ENCODE measurements around the gene POLR3H.
A peak's percentile ranks its signal among the peaks of the same experiment; 100 is the strongest.

POLR3H gene

GRCh38 chr22:41535244-41535643 lies 9.0 kb downstream of the POLR3H start:
- DNase-seq (ENCODE audit: low spot score) = no peak

GRCh38 chr22:41534219-41534618 lies 10.1 kb downstream of the POLR3H start:
- no peak for DNase-seq (ENCODE audit: low spot score)

GRCh38 chr22:41532908-41533825 lies 11.1 kb downstream of the POLR3H start:
- DNase-seq (ENCODE audit: low spot score) = peak; percentile 84

- no peak for DNase-seq (ENCODE audit: low spot score)
Observed at GRCh38 chr22:41531715-41532477, 12.4 kb downstream of the POLR3H start.

GRCh38 chr22:41530890-41531714 lies 13.2 kb downstream of the POLR3H start:
- DNase-seq (ENCODE audit: low spot score) = no peak

- no peak for DNase-seq (ENCODE audit: low spot score)
Observed at GRCh38 chr22:41528938-41529561, 15.2 kb downstream of the POLR3H start.

- no peak for DNase-seq (ENCODE audit: low spot score)
Observed at GRCh38 chr22:41528132-41528766, 16.0 kb downstream of the POLR3H start.

GRCh38 chr22:41526830-41527799 lies 17.2 kb downstream of the POLR3H start:
- DNase-seq (ENCODE audit: low spot score) = peak; percentile 80

- no peak for DNase-seq (ENCODE audit: low spot score)
Observed at GRCh38 chr22:41526226-41526829, 17.9 kb downstream of the POLR3H start.

GRCh38 chr22:41525450-41526225 lies 18.6 kb downstream of the POLR3H start:
- DNase-seq (ENCODE audit: low spot score) = no peak

- no peak for DNase-seq (ENCODE audit: low spot score)
Observed at GRCh38 chr22:41524809-41525449, 19.3 kb downstream of the POLR3H start.

GRCh38 chr22:41524251-41524661 lies 20.0 kb downstream of the POLR3H start:
- DNase-seq (ENCODE audit: low spot score) = no peak

GRCh38 chr22:41523464-41524221 lies 20.6 kb downstream of the POLR3H start:
- peak; percentile 31 for DNase-seq (ENCODE audit: low spot score)

GRCh38 chr22:41522813-41523212 lies 21.5 kb downstream of the POLR3H start:
- DNase-seq (ENCODE audit: low spot score) = no peak

- DNase-seq (ENCODE audit: low spot score) = no peak
Observed at GRCh38 chr22:41521126-41521525, 23.1 kb downstream of the POLR3H start.

GRCh38 chr22:41518048-41518347 lies 26.3 kb downstream of the POLR3H start:
- DNase-seq (ENCODE audit: low spot score) = no peak

- DNase-seq (ENCODE audit: low spot score) = peak; percentile 79
Observed at GRCh38 chr22:41517172-41518047, 26.9 kb downstream of the POLR3H start.
